Activated CD4-positive, alpha-beta T cell treated with anti-CD3 and anti-CD28 coated beads, Interleukin-2, amount 50 U/mL, for 1 hour (primary cell): ENCODE data around the gene TCOF1.

ENCODE experiments used
- DNase-seq: peaks from one replicate; pipeline ENCODE4 v3.0.0-alpha.2; 2020

Gene TCOF1

DNA sequence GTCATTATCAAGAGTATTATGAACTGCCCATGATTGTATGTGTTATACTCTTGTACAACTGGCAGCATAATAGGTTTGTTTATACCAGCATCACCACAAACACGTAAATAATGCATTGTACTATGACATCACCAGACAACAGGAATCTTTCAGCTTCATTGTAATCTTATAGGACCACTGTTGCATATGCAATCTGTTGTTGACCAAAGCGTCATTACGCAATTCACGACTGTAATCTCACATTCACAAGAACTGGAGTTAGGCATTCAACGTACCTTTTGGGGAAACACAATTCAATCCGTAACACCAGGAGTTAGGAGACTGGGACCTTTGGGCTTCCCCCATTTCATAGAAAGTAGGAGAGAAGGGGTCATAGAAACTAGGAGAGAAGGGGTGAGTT lies 34.4 kb upstream of the TCOF1 start:
- DNase-seq, result no peak

GRCh38 chr5:150323819-150324218 lies 33.7 kb upstream of the TCOF1 start:
- DNase-seq, result no peak

- no peak for DNase-seq
Observed at GRCh38 chr5:150325426-150325825, 32.1 kb upstream of the TCOF1 start.

DNA sequence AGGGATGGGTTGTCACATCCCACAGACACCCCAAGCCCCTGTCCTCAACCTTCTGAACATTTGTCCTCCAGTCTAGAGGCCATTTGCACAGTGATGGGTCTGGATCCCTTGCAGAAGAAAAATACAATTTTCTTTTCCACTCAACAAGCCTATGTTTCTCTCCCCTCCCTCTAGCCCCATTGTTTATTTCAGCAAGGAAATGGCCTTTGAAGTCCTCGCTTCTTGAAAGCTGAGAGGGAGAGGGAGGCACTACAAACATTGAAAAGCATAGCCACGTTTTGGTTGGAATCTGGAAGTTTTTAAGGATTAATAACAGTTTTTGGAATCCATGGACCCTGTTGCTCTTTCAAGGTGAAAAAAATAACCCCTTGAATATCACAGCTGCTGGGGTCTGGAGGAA lies 30.8 kb upstream of the TCOF1 start:
- DNase-seq, result no peak

DNA sequence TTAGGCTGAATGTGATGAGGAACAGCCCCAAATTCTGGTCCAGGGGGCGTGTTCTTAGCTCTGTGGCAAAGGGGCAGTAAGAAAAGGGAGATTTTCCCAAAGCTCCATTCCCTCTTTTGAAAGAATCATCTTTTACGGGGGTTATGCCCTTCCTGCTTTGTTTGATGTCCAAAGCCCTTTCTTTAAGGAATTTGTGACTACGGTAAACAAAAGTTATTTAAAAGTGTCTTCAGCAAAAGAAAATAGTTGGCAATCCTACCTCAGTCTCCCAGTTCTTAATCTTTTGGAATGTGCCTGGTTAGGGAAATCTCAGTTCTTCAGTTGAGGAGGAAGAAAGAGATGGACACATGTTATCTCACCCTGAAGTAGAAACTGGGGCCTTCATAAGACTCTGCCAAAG lies 30.4 kb upstream of the TCOF1 start:
- no peak for DNase-seq

GRCh38 chr5:150328515-150328914 lies 29.0 kb upstream of the TCOF1 start:
- DNase-seq, result no peak

DNA sequence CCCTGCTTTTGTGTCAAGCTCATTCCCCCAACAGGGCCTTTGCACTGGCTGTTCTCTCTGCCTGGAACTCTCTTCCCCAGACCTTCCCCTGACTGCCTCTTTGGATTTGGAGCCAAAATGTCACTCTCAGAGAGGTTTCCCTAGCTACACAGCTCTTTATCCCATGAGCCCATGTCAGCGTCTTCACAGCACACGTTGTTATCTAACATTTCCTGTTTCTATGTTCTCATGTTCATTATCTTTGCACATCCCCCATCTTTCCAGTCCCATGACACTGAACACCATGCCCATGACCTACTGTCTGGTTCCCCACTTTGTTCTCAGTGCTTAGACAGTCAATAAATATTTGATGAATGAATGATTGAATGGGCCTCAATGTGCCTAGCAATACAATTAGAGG lies 28.5 kb upstream of the TCOF1 start:
- no peak for DNase-seq

GRCh38 chr5:150329881-150330876 lies 27.3 kb upstream of the TCOF1 start:
- DNase-seq, result no peak

GRCh38 chr5:150333400-150333799 lies 24.1 kb upstream of the TCOF1 start:
- no peak for DNase-seq

DNA sequence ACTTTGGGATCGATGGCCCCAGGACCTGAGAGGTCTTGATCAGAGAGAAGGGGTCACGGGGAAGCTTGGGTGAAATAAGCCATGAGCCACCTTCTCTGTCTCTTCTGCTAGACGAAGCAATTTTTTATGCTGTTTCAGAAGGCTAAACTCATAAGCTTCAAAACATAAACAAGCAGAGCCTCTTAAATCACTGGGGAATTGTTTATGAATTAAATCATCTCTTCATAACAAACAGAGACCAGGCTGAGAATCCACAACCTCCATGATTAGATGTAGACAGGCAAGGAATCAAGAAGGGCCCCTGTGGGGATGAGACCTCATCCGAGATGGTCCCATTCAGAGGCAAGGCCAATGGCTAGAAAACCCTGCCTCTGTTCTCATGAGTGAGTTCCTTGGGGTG lies 21.7 kb upstream of the TCOF1 start:
- no peak for DNase-seq

DNA sequence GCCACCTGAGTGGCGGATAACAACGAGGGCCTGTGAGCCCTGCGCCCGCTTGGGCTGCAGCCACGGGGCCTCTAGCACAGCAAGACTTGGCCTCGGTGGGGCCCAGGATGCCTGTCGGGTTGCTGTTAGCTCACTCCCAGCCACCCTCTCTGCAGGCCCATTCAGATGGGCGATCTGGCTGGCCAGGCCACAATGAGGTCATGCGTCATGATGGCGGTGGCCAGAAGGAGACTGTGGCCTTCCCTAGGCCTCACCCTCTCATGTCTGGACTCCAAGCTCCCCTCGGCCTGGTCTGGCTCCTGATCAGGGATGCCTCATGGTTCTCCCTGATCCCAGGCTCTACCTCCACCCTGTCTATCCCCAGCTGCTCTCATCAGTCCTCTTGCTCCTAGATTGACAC lies 19.0 kb upstream of the TCOF1 start:
- no peak for DNase-seq

DNA sequence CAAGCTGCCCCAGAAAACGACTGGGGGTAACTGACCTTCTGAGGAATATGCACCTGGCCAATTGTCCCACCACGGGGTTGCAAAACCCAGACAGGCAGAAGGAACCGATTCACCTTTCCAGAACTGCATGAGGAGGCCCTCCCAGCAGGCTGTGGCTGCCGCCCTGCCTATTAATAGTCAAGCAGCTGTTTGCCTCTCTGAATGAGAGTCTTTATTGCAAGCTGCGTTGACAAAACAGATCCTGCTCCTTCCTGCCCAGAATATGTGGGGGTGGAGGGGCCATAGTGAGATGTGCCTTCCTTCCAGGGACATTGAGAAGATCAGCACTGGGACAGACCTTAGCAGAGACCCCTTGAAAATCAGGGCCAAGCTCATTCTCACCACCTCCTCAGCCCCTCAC lies 18.3 kb upstream of the TCOF1 start:
- DNase-seq, result no peak

DNA sequence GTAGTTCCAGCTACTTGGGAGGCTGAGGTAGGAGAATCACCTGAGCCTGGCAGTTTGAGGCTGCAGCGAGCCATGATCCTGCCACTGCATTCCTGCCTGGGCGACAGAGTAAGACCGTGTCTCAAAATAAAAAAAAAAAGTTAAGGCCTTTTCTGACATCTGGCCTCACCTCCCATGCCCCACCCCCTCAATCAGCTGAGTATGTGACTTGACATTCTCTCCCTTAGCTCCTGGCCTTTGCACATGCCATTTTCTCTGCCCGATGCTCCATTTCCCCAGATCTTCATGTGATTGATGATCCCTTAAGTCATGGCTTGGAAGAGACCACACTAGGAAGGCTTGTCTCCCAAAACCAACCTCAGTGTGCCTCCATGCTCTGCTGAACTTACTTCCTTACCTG lies 17.7 kb upstream of the TCOF1 start:
- no peak for DNase-seq

- no peak for DNase-seq
Observed at GRCh38 chr5:150340614-150341255, 16.8 kb upstream of the TCOF1 start.

DNA sequence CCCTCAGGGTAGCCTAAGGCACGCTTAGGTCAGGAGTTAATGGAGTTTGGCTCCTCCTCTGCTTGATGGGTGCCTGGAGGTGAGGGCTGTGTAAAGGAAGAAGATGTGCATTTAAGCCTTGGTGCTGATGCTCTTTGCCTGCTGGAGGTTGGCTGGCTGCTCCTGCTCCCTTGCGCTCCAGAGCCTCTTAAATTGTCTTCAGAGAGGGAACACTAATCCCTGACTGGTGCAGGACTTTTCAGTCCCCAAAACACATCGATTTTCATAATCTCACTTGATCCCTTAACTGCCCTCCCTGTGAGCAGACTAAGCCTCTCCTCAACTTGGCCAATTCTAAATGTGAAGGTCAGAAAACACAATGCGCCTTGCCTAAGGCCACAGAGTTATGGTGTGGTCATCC lies 16.2 kb upstream of the TCOF1 start:
- no peak for DNase-seq

DNA sequence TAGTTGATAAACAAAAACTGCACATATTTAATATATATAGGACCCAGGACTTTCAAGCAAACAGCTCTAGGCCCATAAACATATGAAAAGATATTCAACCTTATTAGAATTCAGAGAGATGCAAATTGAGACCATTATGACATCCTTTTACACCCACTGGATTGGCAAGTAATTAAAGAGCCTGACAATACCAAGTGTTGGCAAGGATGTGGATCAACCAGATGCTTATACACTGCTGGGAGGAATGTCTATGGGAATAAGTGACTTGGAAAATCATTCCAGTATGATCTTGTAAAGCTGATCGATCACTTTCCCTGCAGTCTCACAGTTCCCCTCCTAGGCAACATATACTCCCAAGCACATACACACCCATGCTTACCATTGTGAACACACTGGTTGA lies 15.5 kb upstream of the TCOF1 start:
- no peak for DNase-seq

- DNase-seq, result no peak
Observed at GRCh38 chr5:150342583-150342982, 14.9 kb upstream of the TCOF1 start.

DNA sequence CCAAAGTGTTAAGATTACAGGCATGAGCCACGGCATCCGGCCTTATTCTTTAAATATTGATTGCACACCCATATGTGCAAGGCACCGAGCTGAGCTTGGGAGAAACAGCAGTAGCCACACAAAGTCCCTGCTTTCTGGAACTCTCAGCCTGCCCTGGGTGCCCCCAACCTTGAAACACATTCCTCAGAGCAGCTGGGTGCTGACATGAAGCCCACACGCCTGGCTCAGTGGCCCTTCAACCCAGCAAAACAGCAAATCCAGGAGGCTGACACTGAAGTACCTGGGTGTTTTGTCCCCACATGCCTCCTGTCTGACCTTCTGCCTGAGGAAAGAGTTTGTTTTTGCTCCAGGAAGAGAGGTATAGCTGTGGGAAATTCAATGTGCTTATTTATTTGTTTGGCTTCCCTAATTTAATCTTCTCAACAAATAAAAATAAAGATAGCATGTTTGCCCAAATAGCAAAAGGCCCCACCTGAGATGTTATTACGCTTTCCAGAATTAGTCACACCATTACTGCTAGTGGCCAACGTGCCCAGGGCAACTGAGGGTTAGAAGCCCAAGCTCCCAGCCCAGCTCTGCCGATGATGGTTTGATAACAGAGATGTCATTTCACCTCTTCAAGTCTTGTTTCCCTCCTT lies 13.4 kb upstream of the TCOF1 start:
- DNase-seq, result no peak

DNA sequence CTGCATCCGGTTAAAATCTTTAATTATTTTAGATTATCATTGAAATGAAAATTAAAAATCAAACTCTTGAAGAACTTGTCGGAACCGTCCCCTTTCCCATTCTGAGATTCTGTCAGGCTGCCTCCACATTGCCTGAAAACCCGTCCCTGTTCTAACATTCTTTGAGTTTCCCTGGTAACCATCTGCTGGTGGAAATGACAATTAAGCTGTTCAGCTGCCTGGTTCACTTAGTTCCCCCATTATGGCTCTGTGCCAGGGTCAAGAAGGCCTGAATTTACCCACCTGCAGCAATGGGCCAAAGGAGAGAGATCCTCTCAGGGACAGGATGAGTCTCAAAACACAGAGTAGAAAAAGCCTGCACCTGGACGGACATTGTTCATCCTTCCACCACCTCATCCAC lies 11.8 kb upstream of the TCOF1 start:
- DNase-seq, result no peak

DNA sequence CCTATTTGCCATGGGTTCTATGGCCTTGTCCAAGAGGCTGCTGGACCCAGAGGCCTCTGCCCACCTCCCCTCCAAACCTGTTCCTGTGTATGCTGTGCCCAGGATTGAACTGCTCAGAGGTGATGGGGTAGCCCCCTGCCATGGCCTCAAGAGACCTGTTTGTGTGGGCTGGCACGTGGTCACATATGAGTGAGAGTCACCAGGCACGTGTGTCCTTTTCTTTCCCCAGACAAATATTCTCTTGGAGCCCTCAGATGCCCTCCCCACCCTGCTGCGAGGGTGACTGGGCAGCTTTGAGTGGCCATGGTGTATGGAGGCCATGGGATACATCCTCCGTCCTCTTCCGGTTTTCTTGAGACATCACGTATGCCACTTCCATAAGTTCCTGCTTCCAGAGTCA lies 10.9 kb upstream of the TCOF1 start:
- DNase-seq, result no peak

DNA sequence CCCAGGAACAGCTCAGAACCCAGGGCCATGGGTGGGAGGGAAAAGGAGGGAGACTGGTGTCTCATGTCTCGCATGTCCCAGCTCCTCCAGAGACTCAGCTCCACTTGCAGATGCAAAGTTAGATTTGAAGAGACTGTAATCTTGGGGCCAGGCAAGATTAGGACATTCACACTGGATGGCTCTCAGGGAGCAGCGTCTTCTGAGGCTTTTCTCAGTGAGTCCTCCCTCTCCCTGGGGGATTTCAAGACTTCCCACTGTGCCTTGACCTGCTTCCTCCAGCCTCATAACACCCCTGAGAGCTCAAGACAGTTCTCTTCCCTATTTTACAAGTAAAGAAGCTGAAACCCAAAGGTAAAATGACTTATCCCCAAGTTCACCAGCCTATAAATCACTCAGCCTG lies 10.5 kb upstream of the TCOF1 start:
- no peak for DNase-seq

GRCh38 chr5:150347451-150347850 lies 10.0 kb upstream of the TCOF1 start:
- DNase-seq, result no peak

GRCh38 chr5:150349681-150350275 lies 7.7 kb upstream of the TCOF1 start:
- no peak for DNase-seq
